CD4-positive, alpha-beta memory T cell (primary cell): Measurements from ENCODE around the gene PSMG1. TPM values are rescaled to one million over a fixed set of nuclear protein-coding genes. Genes with fewer than 3 reads are reported as not detected.

Source experiments
- CTCF ChIA-PET: fragments of 350-600 bp; sonication (Branson Sonifier 250); formaldehyde crosslinking; loops from one replicate; lab custom pipeline; 2021; ENCODE audit warnings: inconsistent platforms; ENCODE audit not compliant: partially characterized antibody; lab: Charles Lee
- POLR2A ChIA-PET: fragments of 350-600 bp; sonication (Branson Sonifier 250); formaldehyde crosslinking; loops from one replicate; lab custom pipeline; 2021; ENCODE audit not compliant: partially characterized antibody; lab: Charles Lee
- DNase-seq, 5 donors: peaks; one replicate each; pipeline versions ENCODE4 v3.0.0 to v3.0.0-alpha.2; 2020 to 2022; ENCODE audit warnings: mixed read lengths in 1 of 5
- H3K27ac ChIP-seq: one replicate; pipeline ENCODE4 v1.7.0; 2013; ENCODE audit warnings: low read depth, low read length
- H3K27me3 ChIP-seq: 2 replicates; pipeline ENCODE4 v1.7.0; 2013; ENCODE audit warnings: mild to moderate bottlenecking, low read length, moderate library complexity; ENCODE audit not compliant: insufficient read depth
- H3K36me3 ChIP-seq: 2 replicates; pipeline ENCODE4 v1.7.0; 2013; ENCODE audit warnings: mild to moderate bottlenecking, low read length, moderate library complexity; ENCODE audit not compliant: insufficient read depth
- H3K4me1 ChIP-seq: 2 replicates; pipeline ENCODE4 v1.7.0; 2013; ENCODE audit warnings: mild to moderate bottlenecking, low read length, moderate library complexity; ENCODE audit not compliant: insufficient read depth
- H3K4me3 ChIP-seq, 2 donors: one replicate each; pipeline ENCODE4 v1.7.0; 2013; ENCODE audit warnings: low read length in 2 of 2, mild to moderate bottlenecking in 1 of 2
- H3K9me3 ChIP-seq, 2 donors: one replicate each; pipeline ENCODE4 v1.7.0; 2013; ENCODE audit warnings: low read length in 2 of 2, control low read depth in 1 of 2; ENCODE audit not compliant: control insufficient read depth in 1 of 2
- H3K27ac Mint-ChIP-seq, 7 donors: one replicate each; pipeline ENCODE4 v1.8.0; 2020 to 2021; ENCODE audit warnings: mixed read lengths in 7 of 7, mild to moderate bottlenecking in 6 of 7, inconsistent platforms in 3 of 7, moderate library complexity in 3 of 7
- H3K27me3 Mint-ChIP-seq, 2 donors: one replicate each; pipeline ENCODE4 v1.8.0; 2020 to 2021; ENCODE audit warnings: mixed read lengths in 2 of 2
- H3K36me3 Mint-ChIP-seq, 2 donors: one replicate each; pipeline ENCODE4 v1.8.0; 2020 to 2021; ENCODE audit warnings: mixed read lengths in 2 of 2, inconsistent platforms in 1 of 2, mild to moderate bottlenecking in 1 of 2
- H3K4me1 Mint-ChIP-seq, 4 donors: one replicate each; pipeline ENCODE4 v1.8.0; 2020 to 2021; ENCODE audit warnings: mixed read lengths in 4 of 4, mild to moderate bottlenecking in 1 of 4
- H3K4me3 Mint-ChIP-seq, 8 donors: one replicate each; pipeline ENCODE4 v1.8.0; 2020 to 2021; ENCODE audit warnings: mixed read lengths in 8 of 8, mild to moderate bottlenecking in 7 of 8, moderate library complexity in 6 of 8, inconsistent platforms in 3 of 8
- H3K9me3 Mint-ChIP-seq, 8 donors: one replicate each; pipeline ENCODE4 v1.8.0; 2020 to 2021; ENCODE audit warnings: mixed read lengths in 8 of 8, mild to moderate bottlenecking in 5 of 8, inconsistent platforms in 3 of 8, moderate library complexity in 1 of 8
- intact Hi-C: fragments of 100-400 bp; cut with micrococcal nuclease; formaldehyde crosslinking; loops from one replicate; pipeline ENCODE4 v1.15.1; 2023
- polyA plus RNA-seq, 2 donors: library from polyadenylated mRNA; unstranded; fragments of 300-500 nt; fragmentation: Illumina TruSeq; gene quantifications; one replicate each; pipeline ENCODE4 v1.2.3, GENCODE V29; 2021
- total RNA-seq, 2 experiments: library from RNA; stranded (reverse); gene quantifications; one replicate each; pipeline ENCODE4 v1.2.3, GENCODE V29; 2021

PSMG1 gene
- total and polyA plus RNA-seq, 4 experiments from 2014 or later = 17.2 to 45.3 (median 30.9) TPM

- H3K4me1 Mint-ChIP-seq = peaks cover 5 to 39% (median 13%) of the 10 kb centered on the region in 4 donors
- H3K27me3 Mint-ChIP-seq = no peaks in the 10 kb centered on the region
- CTCF ChIA-PET = interaction anchor here (1.1 kb wide), 1 partner anchor 10 kb away, joined by 4 read pairs; no protein-coding TSS in a partner anchor
- peaks cover 5 to 10% of the 10 kb centered on the region in 2 donors for H3K36me3 Mint-ChIP-seq
- Histone ChIP-seq H3K27me3 (no peaks in the 10 kb centered on the region), H3K4me3 (no peak overlapping the region), H3K36me3 (peaks cover 5% of the 10 kb centered on the region), H3K27ac (no peak overlapping the region), H3K9me3 (no peaks in the 10 kb centered on the region), H3K4me1 (no peaks in the 10 kb centered on the region)
- no peak for DNase-seq
- no peaks in the 10 kb centered on the region for H3K9me3 Mint-ChIP-seq
- H3K4me3 Mint-ChIP-seq = no peak overlapping the region
- intact Hi-C loops = loop anchor here (10.0 kb wide), 1 partner anchor 425 kb away; no protein-coding TSS in a partner anchor
- POLR2A ChIA-PET = no interaction called here
- H3K27ac Mint-ChIP-seq = peak overlapping the region in 1 of 7 donors; percentile 48
Measured at GRCh38 chr21:39189857-39190604, 6.8 kb upstream of the PSMG1 start.

GRCh38 chr21:39188521-39189139 is 5.4 kb upstream of the PSMG1 start:
- H3K27me3 ChIP-seq = no peaks in the 10 kb centered on the region
- CTCF ChIA-PET = no interaction called here

GRCh38 chr21:39187141-39187540 is 3.9 kb upstream of the PSMG1 start:
- Mint-ChIP-seq H3K4me1 (peaks cover 18 to 66% (median 29%) of the 10 kb centered on the region in 4 donors), H3K27me3 (no peaks in the 10 kb centered on the region), H3K36me3 (peaks cover 0 to 17% of the 10 kb centered on the region in 2 donors), H3K27ac (peak overlapping the region in 6 of 7 donors; percentile 3 to 95 (median 38)), H3K4me3 (no peak overlapping the region), H3K9me3 (peaks cover 0 to 4% (median 0%) of the 10 kb centered on the region in 8 donors)
- H3K36me3 ChIP-seq = no peaks in the 10 kb centered on the region
- ChIA-PET POLR2A (no interaction called here), CTCF (no interaction called here)
- DNase-seq = no peak
- no peaks in the 10 kb centered on the region for H3K9me3 ChIP-seq
- no peak overlapping the region for H3K4me3 ChIP-seq
- H3K27me3 ChIP-seq = no peaks in the 10 kb centered on the region
- H3K4me1 ChIP-seq = peaks cover 15% of the 10 kb centered on the region
- H3K27ac ChIP-seq = no peak overlapping the region
- intact Hi-C loops = loop anchor here (10.0 kb wide), 1 partner anchor 422 kb away; no protein-coding TSS in a partner anchor

More at GRCh38 chr21:39188521-39189139, 5.4 kb upstream of the PSMG1 start:
- H3K4me3 Mint-ChIP-seq = no peak overlapping the region
- peaks cover 0 to 2% (median 0%) of the 10 kb centered on the region in 8 donors for H3K9me3 Mint-ChIP-seq
- intact Hi-C loops = loop anchor here (10.0 kb wide), 1 partner anchor 424 kb away; no protein-coding TSS in a partner anchor
- no peaks in the 10 kb centered on the region for H3K36me3 ChIP-seq
- no peaks in the 10 kb centered on the region for H3K27me3 Mint-ChIP-seq
- POLR2A ChIA-PET = no interaction called here
- H3K9me3 ChIP-seq = no peaks in the 10 kb centered on the region
- peak overlapping the region in 5 of 7 donors; percentile 0 to 86 (median 29) for H3K27ac Mint-ChIP-seq
- peaks cover 13 to 51% (median 24%) of the 10 kb centered on the region in 4 donors for H3K4me1 Mint-ChIP-seq
- peaks cover 0 to 9% of the 10 kb centered on the region in 2 donors for H3K36me3 Mint-ChIP-seq
- peaks cover 9% of the 10 kb centered on the region for H3K4me1 ChIP-seq
- H3K4me3 ChIP-seq = no peak overlapping the region
- DNase-seq = no peak
- H3K27ac ChIP-seq = no peak overlapping the region

GRCh38 chr21:39186676-39187075 is 3.4 kb upstream of the PSMG1 start:
- Histone ChIP-seq H3K27me3 (no peaks in the 10 kb centered on the region), H3K36me3 (no peaks in the 10 kb centered on the region), H3K9me3 (no peaks in the 10 kb centered on the region), H3K4me3 (no peak overlapping the region), H3K4me1 (peaks cover 19% of the 10 kb centered on the region), H3K27ac (no peak overlapping the region)
- intact Hi-C loops = loop anchor here (10.0 kb wide), 1 partner anchor 422 kb away; no protein-coding TSS in a partner anchor
- Mint-ChIP-seq H3K27me3 (no peaks in the 10 kb centered on the region), H3K27ac (peak overlapping the region in 5 of 7 donors; percentile 13 to 95 (median 39)), H3K4me1 (peaks cover 22 to 71% (median 34%) of the 10 kb centered on the region in 4 donors), H3K36me3 (peaks cover 0 to 17% of the 10 kb centered on the region in 2 donors), H3K9me3 (peaks cover 0 to 4% (median 0%) of the 10 kb centered on the region in 8 donors), H3K4me3 (no peak overlapping the region)
- no peak for DNase-seq
- CTCF ChIA-PET = no interaction called here
- POLR2A ChIA-PET = no interaction called here

- CTCF ChIA-PET = interaction anchor here (1.8 to 2.2 kb wide), 2 partner anchors 128 to 378 kb away, joined by 3 to 9 read pairs; partner anchors contain the start of gene BRWD1
Measured at GRCh38 chr21:39185157-39185556, 1.9 kb upstream of the PSMG1 start.

GRCh38 chr21:39184050-39184980 is 1.1 kb upstream of the PSMG1 start:
- CTCF ChIA-PET = interaction anchor here (0.8 to 2.2 kb wide), 5 partner anchors 11 to 377 kb away, joined by 3 to 9 read pairs (median 4); partner anchors contain the start of gene BRWD1
- Histone ChIP-seq H3K27ac (peak overlapping the region; percentile 84), H3K9me3 (no peaks in the 10 kb centered on the region), H3K27me3 (no peaks in the 10 kb centered on the region), H3K36me3 (peaks cover 3% of the 10 kb centered on the region), H3K4me1 (peaks cover 30% of the 10 kb centered on the region), H3K4me3 (peak overlapping the region; percentile 79 to 85)
- POLR2A ChIA-PET = interaction anchor here (0.9 to 2.7 kb wide), 15 partner anchors 19 to 1963 kb away, joined by 3 to 40 read pairs (median 7); partner anchors contain the start of genes BRWD1 and HMGN1
- peaks cover 3 to 25% of the 10 kb centered on the region in 2 donors for H3K36me3 Mint-ChIP-seq
- H3K27me3 Mint-ChIP-seq = no peaks in the 10 kb centered on the region
- no peak for DNase-seq
- peak overlapping the region; percentile 95 to 100 (median 98) for H3K4me3 Mint-ChIP-seq
- intact Hi-C loops = loop anchor here (1.0 to 10.0 kb wide), 3 partner anchors 11 to 1622 kb away; no protein-coding TSS in a partner anchor
- H3K4me1 Mint-ChIP-seq = peaks cover 34 to 84% (median 48%) of the 10 kb centered on the region in 4 donors
- peak overlapping the region; percentile 95 to 98 (median 97) for H3K27ac Mint-ChIP-seq
- H3K9me3 Mint-ChIP-seq = peaks cover 0 to 4% (median 0%) of the 10 kb centered on the region in 8 donors

More at GRCh38 chr21:39185157-39185556, 1.9 kb upstream of the PSMG1 start:
- H3K4me3 Mint-ChIP-seq = peak overlapping the region in 5 of 8 donors; percentile 3 to 100 (median 98)
- peaks cover 0 to 20% of the 10 kb centered on the region in 2 donors for H3K36me3 Mint-ChIP-seq
- H3K27ac ChIP-seq = no peak overlapping the region
- peak overlapping the region in 6 of 7 donors; percentile 24 to 98 (median 97) for H3K27ac Mint-ChIP-seq
- no peaks in the 10 kb centered on the region for H3K36me3 ChIP-seq
- H3K27me3 ChIP-seq = no peaks in the 10 kb centered on the region
- H3K4me1 ChIP-seq = peaks cover 30% of the 10 kb centered on the region
- H3K9me3 ChIP-seq = no peaks in the 10 kb centered on the region
- peaks cover 30 to 79% (median 45%) of the 10 kb centered on the region in 4 donors for H3K4me1 Mint-ChIP-seq
- POLR2A ChIA-PET = interaction anchor here (2.4 to 2.7 kb wide), 2 partner anchors 164 to 415 kb away, joined by 10 to 24 read pairs; partner anchors contain the start of gene HMGN1
- peaks cover 0 to 4% (median 0%) of the 10 kb centered on the region in 8 donors for H3K9me3 Mint-ChIP-seq
- H3K27me3 Mint-ChIP-seq = no peaks in the 10 kb centered on the region
- DNase-seq = no peak
- intact Hi-C loops = loop anchor here (10.0 kb wide), 1 partner anchor 420 kb away; no protein-coding TSS in a partner anchor
- no peak overlapping the region for H3K4me3 ChIP-seq
